ENCODE results near the gene SREBF2. TPM values are rescaled to one million over a fixed set of nuclear protein-coding genes. Genes with fewer than 3 reads are reported as not detected.
A peak's percentile ranks its signal among the peaks of the same experiment; 100 is the strongest.

Gene SREBF2
- polyA plus RNA-seq: 10 to 100 TPM; 20.8 to 40.6 (median 35.8) TPM

DNA sequence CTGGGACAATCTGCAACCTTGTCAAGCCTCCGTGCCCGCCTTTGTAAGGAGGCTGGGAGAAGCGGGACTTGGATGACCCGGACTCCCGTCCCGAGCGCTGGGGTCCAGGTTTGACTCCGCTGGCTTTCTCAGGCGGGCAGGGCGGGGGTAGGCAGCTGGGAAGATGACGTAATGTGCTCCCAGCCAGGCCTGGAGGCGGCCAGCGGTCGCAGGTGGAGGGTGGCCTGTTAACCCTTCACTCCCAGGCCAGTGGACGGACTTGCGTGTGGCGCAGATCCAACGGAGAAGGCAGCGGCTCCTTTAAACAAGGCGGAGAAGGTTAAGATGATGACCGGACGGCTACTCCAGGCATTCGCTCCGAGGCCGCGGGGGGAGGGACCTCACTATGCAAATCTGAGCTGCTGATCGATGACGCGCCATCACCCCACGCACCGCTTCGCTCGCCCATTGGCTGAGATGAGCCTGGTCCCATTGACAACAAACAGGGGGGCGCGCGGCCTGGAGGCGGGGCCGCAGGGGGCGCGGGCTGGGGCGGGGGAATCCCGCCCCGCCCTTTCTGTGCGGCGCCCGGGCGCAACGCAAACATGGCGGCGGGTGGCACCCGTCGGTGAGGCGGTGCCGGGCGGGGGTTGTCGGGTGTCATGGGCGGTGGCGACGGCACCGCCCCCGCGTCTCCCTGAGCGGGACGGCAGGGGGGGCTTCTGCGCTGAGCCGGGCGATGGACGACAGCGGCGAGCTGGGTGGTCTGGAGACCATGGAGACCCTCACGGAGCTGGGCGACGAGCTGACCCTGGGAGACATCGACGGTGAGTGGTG is at the start of gene SREBF2:
Gene SREBF2, plus strand, starts transcription at position 553 of the 816 bp plus-strand sequence. Its CDS starts 166 bp downstream, at position 719.
- peak within 1 kb of the TSS; percentile 46 for H3K27ac ChIP-seq (ENCODE audit: low read depth, low read length)
- 0 to 1% (median 1%) methylated on average over 62 to 75 of the region's 75 CpGs for WGBS, 3 donors

DNA sequence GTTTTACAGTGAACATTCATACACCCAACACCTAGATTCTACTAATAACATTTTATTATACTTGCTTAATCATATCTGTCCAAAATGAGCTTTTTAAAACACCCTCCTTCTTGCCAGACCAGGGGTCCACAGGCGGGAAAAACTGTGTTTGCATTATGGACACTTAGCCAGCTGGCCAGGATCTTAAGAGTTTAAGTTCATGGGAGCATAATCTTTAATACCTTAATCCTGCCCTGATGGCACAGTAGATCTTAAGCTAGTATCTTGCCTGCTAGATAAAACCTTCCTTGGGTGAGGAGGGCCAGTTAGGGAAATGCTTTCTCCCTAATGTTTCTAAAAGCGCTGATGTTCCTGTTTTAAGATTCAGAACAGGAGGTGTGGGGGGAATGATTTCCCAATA is 45.6 kb upstream of the SREBF2 start:
- H3K27ac ChIP-seq (ENCODE audit: low read depth, low read length): no peak overlapping the region

GRCh38 chr22:41793871-41794270 is 39.0 kb upstream of the SREBF2 start:
- WGBS, 3 donors: 95 to 98% (median 95%) methylated on average over 3 of the region's 3 CpGs
- H3K27ac ChIP-seq (ENCODE audit: low read depth, low read length): no peak overlapping the region

More for the DNA sequence above, 45.6 kb upstream of the SREBF2 start:
- 87 to 91% (median 90%) methylated on average over 2 of the region's 2 CpGs for WGBS, 3 donors

- no peak overlapping the region for H3K27ac ChIP-seq (ENCODE audit: low read depth, low read length)
- WGBS, 3 donors: 92 to 98% (median 95%) methylated on average over 2 of the region's 2 CpGs
Measured at GRCh38 chr22:41798736-41799135, 34.2 kb upstream of the SREBF2 start.

DNA sequence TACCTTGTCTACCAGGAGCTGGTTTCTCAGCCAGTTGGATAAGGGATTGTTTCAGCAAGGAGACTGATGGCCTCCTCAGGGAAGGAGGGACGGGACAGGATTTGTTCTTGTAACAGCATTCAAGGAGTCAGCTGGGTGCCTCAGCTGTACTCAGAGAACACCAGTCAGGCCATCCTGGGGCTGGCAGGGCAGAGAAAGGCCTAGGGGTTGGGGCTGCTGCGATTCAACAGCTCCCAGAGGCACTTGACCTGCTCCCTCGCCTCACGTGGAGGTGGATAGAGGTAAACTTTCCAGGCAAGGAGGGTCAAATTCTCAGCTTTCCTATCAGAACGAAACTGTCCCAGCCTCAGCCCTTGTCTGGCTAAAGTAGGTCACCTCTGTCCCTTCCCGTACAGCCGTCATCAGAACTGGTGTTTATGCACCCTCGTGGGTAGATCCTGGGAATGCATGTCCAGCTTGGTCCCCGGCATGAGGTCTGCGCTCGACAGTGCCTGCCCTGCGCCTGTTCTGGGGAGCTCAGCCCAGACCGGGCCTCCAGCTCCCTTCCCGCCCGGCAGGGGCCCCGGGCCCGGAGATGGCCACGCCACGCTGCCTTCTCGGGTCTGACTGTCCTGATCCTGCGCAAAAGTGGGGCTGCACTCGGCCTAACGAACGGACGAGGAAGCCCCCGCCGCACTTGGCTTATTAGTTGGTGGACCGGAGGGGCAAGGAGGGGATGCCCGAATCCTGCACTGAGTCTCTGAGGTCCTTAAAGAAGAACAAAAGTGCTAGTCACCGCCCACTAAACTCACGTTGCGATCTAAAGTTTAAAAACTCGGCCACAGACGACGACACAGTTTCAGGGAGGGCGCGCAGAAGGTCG is 33.2 kb upstream of the SREBF2 start:
- 13 to 19% (median 14%) methylated on average over 38 of the region's 38 CpGs for WGBS, 3 donors
- peak overlapping the region; percentile 36 for H3K27ac ChIP-seq (ENCODE audit: low read depth, low read length)

DNA sequence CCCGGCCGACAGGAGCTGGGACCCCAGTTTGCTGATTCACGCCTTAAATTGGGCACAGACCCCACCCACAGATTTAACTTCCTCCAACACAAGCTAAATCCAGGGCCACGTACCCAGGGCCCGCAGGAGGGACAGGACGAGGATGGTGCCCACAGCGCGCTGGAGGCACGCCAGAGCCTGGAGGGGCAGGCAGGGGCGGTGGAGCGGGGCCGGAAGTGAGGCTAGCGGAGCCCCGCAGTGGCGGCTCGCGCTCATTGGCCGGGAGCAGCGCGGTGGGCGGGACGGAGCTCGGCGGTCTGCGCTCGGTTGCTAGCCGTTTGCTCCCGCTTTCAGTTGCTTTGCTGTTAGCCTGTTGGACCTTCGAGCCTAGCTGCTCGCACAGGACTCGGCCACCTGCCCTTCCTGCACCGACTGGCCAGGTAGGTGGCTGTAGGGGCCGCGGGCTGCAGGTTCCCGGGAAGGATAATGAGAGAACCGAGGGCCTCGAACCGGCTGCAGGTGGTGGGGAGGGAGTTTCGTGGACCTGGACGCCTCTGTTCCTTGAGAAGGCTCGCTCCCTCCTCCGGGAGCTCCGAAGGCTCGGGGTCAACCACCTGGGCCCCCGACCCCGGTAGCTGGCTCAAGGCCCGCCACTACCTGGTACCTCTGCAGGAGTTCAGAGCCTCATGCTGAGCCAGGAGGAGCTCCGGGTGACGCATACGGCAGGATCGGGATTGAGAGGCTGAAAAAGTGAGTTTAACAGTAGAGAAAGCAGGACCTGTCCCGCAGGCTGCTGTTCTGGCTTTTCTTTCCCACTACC is 32.4 kb upstream of the SREBF2 start, which contains the start of gene CCDC134:
Gene CCDC134, plus strand, starts transcription at position 332 of the 799 bp plus-strand sequence. CDS start 8,212 bp downstream, outside the sequence.
- WGBS, 3 donors: 0 to 1% (median 0%) methylated on average over 52 of the region's 52 CpGs
- H3K27ac ChIP-seq (ENCODE audit: low read depth, low read length): peak within 1 kb of the TSS; percentile 36

DNA sequence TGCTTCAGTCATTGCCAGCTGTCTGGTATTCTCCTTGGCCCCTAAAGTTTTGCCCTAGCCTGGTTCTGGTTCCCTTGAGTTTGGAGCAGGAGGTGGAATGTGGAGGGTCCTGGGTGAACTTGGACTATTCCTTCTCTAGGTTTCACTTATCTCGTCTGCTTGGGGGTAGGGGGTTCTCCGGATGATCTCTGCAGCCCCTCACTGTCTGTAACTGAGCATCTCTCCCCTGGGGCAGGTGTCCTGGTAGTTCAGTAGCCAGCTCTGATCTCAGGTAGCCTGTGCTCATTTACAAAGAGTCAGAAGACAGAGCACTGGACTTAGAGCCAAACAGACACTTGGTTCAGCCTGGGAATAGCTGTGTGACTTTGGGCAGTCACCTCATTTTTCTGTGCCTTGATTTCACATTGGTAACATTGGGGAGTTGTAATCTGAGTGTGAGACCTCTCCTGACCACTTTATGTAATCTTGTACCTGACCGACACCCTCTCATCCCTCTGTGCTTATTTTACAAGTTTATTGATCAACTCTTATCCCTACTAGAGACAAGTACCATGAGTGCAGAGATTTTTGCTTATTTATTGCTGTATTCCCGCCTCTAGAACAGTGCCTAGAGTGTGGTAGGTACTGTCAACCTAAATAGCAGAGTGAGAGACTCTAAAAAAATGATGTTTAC is 31.6 kb upstream of the SREBF2 start:
- 18 to 39% (median 38%) methylated on average over 4 of the region's 4 CpGs for whole genome bisulfite sequencing, 3 donors
- H3K27ac ChIP-seq (ENCODE audit: low read depth, low read length): no peak overlapping the region

- 54 to 72% (median 63%) methylated on average over 2 of the region's 2 CpGs for WGBS, 3 donors
- H3K27ac ChIP-seq (ENCODE audit: low read depth, low read length): no peak overlapping the region
Measured at GRCh38 chr22:41801886-41802285, 31.0 kb upstream of the SREBF2 start.

GRCh38 chr22:41805639-41806038 is 27.3 kb upstream of the SREBF2 start:
- no peak overlapping the region for H3K27ac ChIP-seq (ENCODE audit: low read depth, low read length)

DNA sequence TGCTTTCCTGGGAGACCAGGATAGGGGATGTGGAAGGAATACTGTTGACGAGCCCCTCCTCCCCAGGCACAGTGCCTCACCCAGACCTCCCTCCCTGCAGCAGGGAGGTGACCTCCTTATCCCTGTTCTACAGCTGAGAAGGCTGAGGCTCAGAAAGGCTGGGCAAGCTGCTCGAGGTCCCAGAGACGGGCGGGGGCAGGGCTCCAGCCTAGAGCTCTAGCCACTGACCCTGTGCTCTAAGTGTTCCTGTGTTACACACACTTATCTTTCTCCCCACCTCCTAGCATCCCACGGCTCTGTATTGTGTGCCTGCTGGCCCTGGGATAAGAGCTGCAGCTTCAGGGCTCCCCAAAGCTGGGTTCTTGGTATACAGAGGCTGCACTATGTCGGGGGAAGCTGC is 24.5 kb upstream of the SREBF2 start:
- no peak overlapping the region for H3K27ac ChIP-seq (ENCODE audit: low read depth, low read length)
- WGBS, 3 donors: 80 to 89% (median 87%) methylated on average over 6 of the region's 6 CpGs

DNA sequence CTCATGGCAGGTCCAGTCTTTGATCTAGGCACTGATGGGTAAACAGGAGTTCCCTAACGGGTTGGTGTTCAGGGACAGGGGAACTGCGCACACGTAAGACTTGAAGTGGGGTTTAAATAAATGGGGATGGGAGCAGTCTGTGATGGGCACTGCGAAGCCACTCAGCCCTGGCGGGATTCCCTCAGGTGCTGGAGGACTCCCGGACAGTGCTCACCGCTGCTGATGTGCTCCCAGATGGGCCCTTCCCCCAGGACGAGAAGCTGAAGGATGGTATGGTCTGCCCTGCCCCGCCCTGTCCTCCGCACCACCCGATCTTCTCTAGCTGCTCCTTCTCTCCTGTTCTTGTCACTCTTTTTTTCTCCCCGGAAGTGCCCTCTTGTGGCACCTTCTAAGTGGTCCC is 22.9 kb upstream of the SREBF2 start:
- no peak overlapping the region for H3K27ac ChIP-seq (ENCODE audit: low read depth, low read length)
- WGBS, 3 donors: 90 to 94% (median 93%) methylated on average over 12 of the region's 12 CpGs

DNA sequence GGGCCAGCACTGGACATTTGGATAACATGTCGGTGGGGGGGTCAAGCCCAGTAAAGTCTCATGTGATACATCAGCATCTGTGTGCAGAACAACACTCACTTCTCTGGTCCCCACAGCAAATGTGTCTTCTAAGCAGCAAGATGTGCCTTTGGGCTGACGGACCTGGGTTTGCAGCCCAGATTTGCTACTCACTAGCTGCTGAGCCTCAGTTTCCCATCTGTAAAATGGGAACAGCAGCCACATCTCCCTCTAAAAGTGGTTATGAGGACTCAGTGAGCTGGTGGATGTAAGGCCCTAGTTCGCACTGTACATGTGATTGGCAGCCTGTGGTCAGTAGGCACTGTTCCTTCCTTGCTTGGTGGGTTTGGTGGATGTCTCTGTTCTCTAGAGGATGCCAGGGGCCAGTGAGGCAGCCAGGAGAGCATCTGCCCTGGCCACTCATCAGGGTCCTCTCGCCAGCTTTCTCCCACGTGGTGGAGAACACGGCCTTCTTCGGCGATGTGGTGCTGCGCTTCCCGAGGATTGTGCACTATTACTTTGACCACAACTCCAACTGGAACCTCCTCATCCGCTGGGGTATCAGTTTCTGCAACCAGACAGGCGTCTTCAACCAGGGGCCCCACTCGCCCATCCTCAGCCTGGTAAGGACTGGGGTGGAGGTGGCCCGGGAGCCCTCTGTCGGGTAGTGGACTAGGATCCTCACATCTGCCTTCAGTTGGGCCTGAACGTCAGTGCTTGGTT is 19.9 kb upstream of the SREBF2 start:
- whole genome bisulfite sequencing, 3 donors: 95 to 97% (median 97%) methylated on average over 16 of the region's 16 CpGs

GRCh38 chr22:41813726-41814410 is 19.0 kb upstream of the SREBF2 start:
- no peak overlapping the region for H3K27ac ChIP-seq (ENCODE audit: low read depth, low read length)
- WGBS, 3 donors: 93 to 99% (median 96%) methylated on average over 9 of the region's 9 CpGs

More for the DNA sequence above, 19.9 kb upstream of the SREBF2 start:
- H3K27ac ChIP-seq (ENCODE audit: low read depth, low read length): no peak overlapping the region

DNA sequence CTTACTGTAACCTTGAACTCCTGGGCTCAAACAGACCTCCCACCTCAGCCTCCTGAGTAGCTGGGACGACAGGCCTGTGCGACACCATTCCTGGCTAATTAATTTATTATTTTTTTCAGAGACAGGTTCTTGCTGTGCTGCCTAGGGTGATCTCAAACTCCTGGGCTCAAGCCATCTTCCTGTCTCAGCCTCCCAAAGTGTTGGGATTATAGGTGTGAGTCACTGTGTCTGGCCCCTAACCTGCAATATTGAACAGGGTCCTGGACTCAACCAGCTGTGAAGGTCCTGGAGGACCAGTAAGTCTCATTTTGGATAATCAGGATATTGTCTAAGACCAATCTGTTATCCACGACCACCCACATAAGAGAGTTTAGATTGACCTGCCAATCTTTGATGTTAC is 17.2 kb upstream of the SREBF2 start:
- no peak overlapping the region for H3K27ac ChIP-seq (ENCODE audit: low read depth, low read length)
- WGBS, 3 donors: 92 to 97% (median 92%) methylated on average over 3 of the region's 3 CpGs

- H3K27ac ChIP-seq (ENCODE audit: low read depth, low read length): no peak overlapping the region
- WGBS, 3 donors: 96 to 100% (median 97%) methylated on average over 1 of the region's 1 CpG
Measured at GRCh38 chr22:41816241-41816640, 16.7 kb upstream of the SREBF2 start.

DNA sequence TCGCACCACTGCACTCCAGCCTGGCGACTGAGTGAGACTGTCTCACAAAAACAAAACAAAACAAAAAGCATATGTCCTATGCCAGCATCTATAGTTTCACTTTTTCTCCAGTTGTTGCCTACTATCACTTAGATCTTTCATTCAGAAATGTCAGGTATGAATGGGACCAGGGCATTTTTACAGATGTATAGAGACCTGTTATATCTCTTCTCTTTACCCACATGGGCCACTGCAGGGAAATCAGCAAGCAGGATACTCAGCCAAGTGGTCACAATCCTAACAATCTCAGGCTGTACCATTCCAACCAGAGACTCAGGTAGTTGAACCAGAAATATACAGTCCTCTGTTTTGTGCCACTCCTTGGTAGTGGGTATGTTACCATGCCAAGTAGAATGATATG is 16.0 kb upstream of the SREBF2 start:
- 89 to 96% (median 92%) methylated on average over 2 of the region's 2 CpGs for WGBS, 3 donors
- no peak overlapping the region for H3K27ac ChIP-seq (ENCODE audit: low read depth, low read length)

GRCh38 chr22:41818011-41818410 is 14.9 kb upstream of the SREBF2 start:
- no peak overlapping the region for H3K27ac ChIP-seq (ENCODE audit: low read depth, low read length)
- 82 to 87% (median 86%) methylated on average over 5 of the region's 5 CpGs for WGBS, 3 donors
